Measurements from ENCODE around the gene LYSMD1.

The LYSMD1 gene

DNA sequence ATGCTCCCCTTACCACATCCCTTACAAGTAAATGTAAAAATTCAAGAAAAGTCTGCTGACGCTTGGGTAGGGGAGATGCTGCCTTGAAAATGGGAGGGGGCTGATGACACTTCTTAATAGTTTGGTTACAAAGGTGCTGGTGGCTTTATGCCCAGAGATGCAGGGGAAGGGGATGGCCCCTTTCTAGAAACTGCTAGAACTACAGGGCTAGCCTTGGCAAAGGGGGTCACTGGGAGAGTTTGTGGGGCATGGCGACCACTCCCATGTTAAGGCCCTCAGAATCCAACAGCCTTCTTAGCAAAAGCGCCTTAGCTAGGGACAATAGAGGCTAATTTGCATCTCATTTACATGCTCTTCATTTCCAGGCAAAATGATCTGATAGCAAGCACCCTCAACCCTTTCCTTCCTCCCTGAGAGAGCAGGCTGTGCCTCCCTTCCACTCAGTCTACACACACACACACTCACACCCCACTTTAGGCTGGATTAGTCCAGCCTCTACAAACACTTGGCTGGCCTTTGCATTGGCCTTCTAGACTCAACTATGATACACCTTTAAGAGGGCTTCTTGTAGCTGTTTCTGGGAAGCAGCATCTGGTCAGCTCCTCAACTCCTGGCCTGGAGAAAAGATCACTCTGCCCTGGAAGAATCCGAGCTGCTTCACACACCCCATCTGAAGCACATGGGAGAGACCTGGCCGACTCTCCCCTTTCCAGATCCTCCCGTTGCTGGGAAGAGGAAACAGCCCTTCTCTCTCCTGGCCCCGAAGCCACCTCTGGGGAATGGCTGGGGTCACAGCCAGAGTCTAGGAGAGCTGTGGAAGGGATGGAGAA is 21.0 kb downstream of the LYSMD1 start:
- no peak for DNase-seq
- Histone ChIP-seq H3K4me1 (peaks cover 5% of the 10 kb centered on the region), H3K4me3 (ENCODE audit: low read depth, low read length) (no peak overlapping the region), H3K36me3 (no peaks in the 10 kb centered on the region), H3K27me3 (no peaks in the 10 kb centered on the region), H3K9me3 (no peaks in the 10 kb centered on the region)
- TF ChIP-seq, protein P1, sequence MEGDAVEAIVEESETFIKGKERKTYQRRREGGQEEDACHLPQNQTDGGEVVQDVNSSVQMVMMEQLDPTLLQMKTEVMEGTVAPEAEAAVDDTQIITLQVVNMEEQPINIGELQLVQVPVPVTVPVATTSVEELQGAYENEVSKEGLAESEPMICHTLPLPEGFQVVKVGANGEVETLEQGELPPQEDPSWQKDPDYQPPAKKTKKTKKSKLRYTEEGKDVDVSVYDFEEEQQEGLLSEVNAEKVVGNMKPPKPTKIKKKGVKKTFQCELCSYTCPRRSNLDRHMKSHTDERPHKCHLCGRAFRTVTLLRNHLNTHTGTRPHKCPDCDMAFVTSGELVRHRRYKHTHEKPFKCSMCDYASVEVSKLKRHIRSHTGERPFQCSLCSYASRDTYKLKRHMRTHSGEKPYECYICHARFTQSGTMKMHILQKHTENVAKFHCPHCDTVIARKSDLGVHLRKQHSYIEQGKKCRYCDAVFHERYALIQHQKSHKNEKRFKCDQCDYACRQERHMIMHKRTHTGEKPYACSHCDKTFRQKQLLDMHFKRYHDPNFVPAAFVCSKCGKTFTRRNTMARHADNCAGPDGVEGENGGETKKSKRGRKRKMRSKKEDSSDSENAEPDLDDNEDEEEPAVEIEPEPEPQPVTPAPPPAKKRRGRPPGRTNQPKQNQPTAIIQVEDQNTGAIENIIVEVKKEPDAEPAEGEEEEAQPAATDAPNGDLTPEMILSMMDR (IDR thresholded peaks at IDR 0.05; ENCODE audit: low read depth, low read length): no peak

DNA sequence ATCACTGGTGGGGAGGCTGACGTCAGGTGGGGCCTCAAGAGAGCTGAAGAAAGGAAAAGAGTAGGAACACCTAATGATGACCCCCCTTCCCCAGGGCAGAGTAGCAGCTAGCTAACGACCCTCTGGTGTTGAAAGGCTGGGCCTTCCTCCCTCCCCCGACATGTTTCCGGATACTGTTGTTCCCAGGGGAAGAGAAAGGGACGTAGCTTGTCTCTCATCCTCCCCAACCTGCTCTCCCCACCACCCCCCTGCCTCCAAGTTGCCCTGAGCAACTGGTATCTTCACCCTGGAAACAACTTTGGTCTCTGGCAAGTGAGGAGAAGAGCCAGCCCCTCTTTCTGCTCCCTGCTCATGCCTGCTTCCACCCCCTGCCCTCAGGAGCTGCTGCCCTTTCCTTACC is 21.7 kb downstream of the LYSMD1 start:
- no peaks in the 10 kb centered on the region for H3K36me3 ChIP-seq
- H3K9me3 ChIP-seq: no peaks in the 10 kb centered on the region
- H3K27me3 ChIP-seq: no peaks in the 10 kb centered on the region
- H3K4me1 ChIP-seq: peaks cover 5% of the 10 kb centered on the region
- TF ChIP-seq, protein P1 (IDR thresholded peaks at IDR 0.05; ENCODE audit: low read depth, low read length): no peak
- H3K4me3 ChIP-seq (ENCODE audit: low read depth, low read length): no peak overlapping the region
- no peak for DNase-seq

DNA sequence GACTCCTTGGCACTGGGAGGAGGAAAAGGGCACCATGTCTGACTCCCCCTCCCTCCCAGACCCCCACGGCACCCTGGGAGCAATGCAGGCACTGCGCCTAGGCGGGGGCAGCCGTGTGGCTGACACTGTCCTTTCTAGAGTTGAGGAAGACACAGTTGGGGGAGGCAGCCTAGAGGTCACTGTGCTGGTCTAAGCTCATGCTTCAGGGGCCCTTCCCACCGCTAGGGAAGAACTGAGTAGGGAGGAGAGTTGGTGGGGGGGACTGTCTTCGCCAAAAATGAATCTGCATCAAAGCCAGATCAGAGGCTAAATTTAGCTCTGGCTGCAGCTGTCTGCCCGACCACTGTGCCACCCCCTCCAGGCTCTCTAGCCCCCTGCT is 22.7 kb downstream of the LYSMD1 start:
- no peak for DNase-seq
- no peaks in the 10 kb centered on the region for H3K27me3 ChIP-seq
- H3K9me3 ChIP-seq: no peaks in the 10 kb centered on the region
- TF ChIP-seq, protein P1 (IDR thresholded peaks at IDR 0.05; ENCODE audit: low read depth, low read length): no peak
- H3K4me3 ChIP-seq (ENCODE audit: low read depth, low read length): no peak overlapping the region
- peaks cover 5% of the 10 kb centered on the region for H3K4me1 ChIP-seq
- no peaks in the 10 kb centered on the region for H3K36me3 ChIP-seq

DNA sequence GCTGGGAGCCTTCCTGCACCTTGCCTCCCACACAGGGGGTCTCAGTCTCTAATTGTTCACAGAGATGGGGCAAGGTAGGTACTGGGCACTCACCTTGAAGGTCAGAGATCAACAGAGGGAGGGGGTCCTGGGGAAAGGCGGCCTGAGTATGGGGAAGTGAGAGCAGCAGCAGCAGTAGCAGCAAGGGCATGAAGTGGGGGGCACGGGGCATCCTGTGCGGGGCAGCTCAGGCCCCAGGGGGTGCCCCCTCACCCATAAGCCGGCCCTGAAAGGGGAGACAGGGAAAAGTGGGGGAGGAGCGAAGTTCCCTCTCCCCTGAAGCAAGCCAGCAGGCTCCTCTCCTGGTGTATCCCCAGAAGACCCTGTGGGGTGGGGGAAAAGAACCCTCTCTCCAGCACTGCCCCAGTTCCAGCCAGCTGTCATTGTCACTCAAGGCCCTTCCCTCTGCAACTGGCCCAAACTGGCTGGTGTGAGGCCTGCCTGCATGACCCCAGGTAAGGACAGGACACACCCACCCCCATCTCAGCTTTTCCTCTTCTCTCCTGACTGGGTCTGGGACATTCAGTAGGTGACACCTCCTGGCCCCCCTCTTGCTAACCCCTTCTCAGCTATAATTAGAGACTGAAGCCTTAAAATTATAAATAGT is 23.2 kb downstream of the LYSMD1 start:
- Histone ChIP-seq H3K9me3 (no peaks in the 10 kb centered on the region), H3K36me3 (no peaks in the 10 kb centered on the region), H3K4me3 (ENCODE audit: low read depth, low read length) (no peak overlapping the region), H3K4me1 (peaks cover 5% of the 10 kb centered on the region), H3K27me3 (no peaks in the 10 kb centered on the region)
- TF ChIP-seq, protein P1 (IDR thresholded peaks at IDR 0.05; ENCODE audit: low read depth, low read length): no peak
- DNase-seq: no peak

- Histone ChIP-seq H3K4me3 (ENCODE audit: low read depth, low read length) (no peak overlapping the region), H3K36me3 (no peaks in the 10 kb centered on the region), H3K9me3 (no peaks in the 10 kb centered on the region), H3K27me3 (no peaks in the 10 kb centered on the region), H3K4me1 (no peaks in the 10 kb centered on the region)
- TF ChIP-seq, protein P1 (IDR thresholded peaks at IDR 0.05; ENCODE audit: low read depth, low read length): no peak
- DNase-seq: no peak
Observed at GRCh38 chr1:151137789-151138188, 27.9 kb downstream of the LYSMD1 start.

Measured in BE2C (cell line).